H1 (cell line): ENCODE data around the gene NYAP2. TPM values are rescaled to one million over a fixed set of nuclear protein-coding genes. Genes with fewer than 3 reads are reported as not detected.

Experiments used
- CTCF ChIA-PET: fragments of 300-600 bp; sonication (Branson Sonifier 250); formaldehyde crosslinking; loops from one replicate; lab custom pipeline; 2021; ENCODE audit not compliant: partially characterized antibody; lab: Charles Lee
- POLR2A ChIA-PET: fragments of 300-600 bp; sonication (Branson Sonifier 250); formaldehyde crosslinking; loops from one replicate; lab custom pipeline; 2021; ENCODE audit warnings: inconsistent platforms; ENCODE audit not compliant: partially characterized antibody; lab: Charles Lee
- DNase-seq, 2 experiments: peaks; one replicate each; pipeline versions ENCODE4 v3.0.0 to v3.0.0-alpha.2; 2010 to 2022; ENCODE audit warnings: low spot score in 2 of 2, low read depth in 1 of 2, mixed read lengths in 1 of 2
- FAIRE-seq: peaks from 2 replicates; lab custom pipeline; 2011; peaks lifted over from hg19 to GRCh38; lab: Jason Lieb, UNC
- H2AFZ ChIP-seq: 2 replicates; pipeline ENCODE4 v1.8.1; 2012; ENCODE audit warnings: low read length, inconsistent platforms
- H2AK5ac ChIP-seq: 2 replicates; pipeline ENCODE4 v1.6.1; 2013; ENCODE audit warnings: low read depth, low read length
- H2BK120ac ChIP-seq: replicated peaks from 2 replicates; pipeline ENCODE3; 2013; ENCODE audit warnings: low read depth, low read length, inconsistent platforms
- H2BK12ac ChIP-seq: 2 replicates; pipeline ENCODE4 v1.6.1; 2013; ENCODE audit warnings: low read depth, low read length
- H2BK15ac ChIP-seq: 2 replicates; pipeline ENCODE4 v1.6.1; 2013; ENCODE audit warnings: low read length
- H2BK20ac ChIP-seq: 2 replicates; pipeline ENCODE4 v1.6.1; 2013; ENCODE audit warnings: low read length
- H2BK5ac ChIP-seq: 2 replicates; pipeline ENCODE4 v1.6.1; 2013; ENCODE audit warnings: low read depth, low read length
- H3K14ac ChIP-seq: 2 replicates; pipeline ENCODE4 v1.6.1; 2013; ENCODE audit warnings: inconsistent platforms; ENCODE audit not compliant: insufficient read length
- H3K18ac ChIP-seq: 2 replicates; pipeline ENCODE4 v1.6.1; 2013; ENCODE audit warnings: low read length; ENCODE audit errors: extremely low read depth
- H3K23ac ChIP-seq: 2 replicates; pipeline ENCODE4 v1.6.1; 2013; ENCODE audit warnings: inconsistent platforms; ENCODE audit not compliant: insufficient read length
- H3K23me2 ChIP-seq: 2 replicates; pipeline ENCODE4 v1.6.1; 2013; ENCODE audit warnings: low read depth, low read length
- H3K27ac ChIP-seq: 2 replicates; pipeline ENCODE4 v1.6.1; 2011; ENCODE audit warnings: low read depth, low read length, inconsistent platforms
- H3K27me3 ChIP-seq, 4 experiments: replicated peaks in 1 of 4; 1 replicate in 1 of 4; 2 replicates in 3 of 4; pipeline versions ENCODE4 v1.6.1 to v1.8.1; 2011 to 2013; ENCODE audit warnings: low read length in 3 of 4, mild to moderate bottlenecking in 3 of 4, inconsistent platforms in 2 of 4, mixed read lengths in 2 of 4, moderate library complexity in 1 of 4; ENCODE audit not compliant: control insufficient read depth in 3 of 4, insufficient read depth in 3 of 4; ENCODE audit errors: extremely low read depth in 1 of 4
- H3K36me3 ChIP-seq, 4 experiments: 2 replicates each; pipeline versions ENCODE4 v1.6.1 to v1.8.1; 2011 to 2013; ENCODE audit warnings: mild to moderate bottlenecking in 4 of 4, low read length in 3 of 4, moderate library complexity in 2 of 4, control low read depth in 1 of 4, inconsistent platforms in 1 of 4; ENCODE audit not compliant: insufficient read depth in 4 of 4, control insufficient read depth in 2 of 4
- H3K4ac ChIP-seq: replicated peaks from 2 replicates; pipeline ENCODE3; 2013; ENCODE audit warnings: low read length, low read depth, mixed read lengths, inconsistent platforms; ENCODE audit not compliant: insufficient read length
- H3K4me1 ChIP-seq, 4 experiments: replicated peaks in 1 of 4; 1 replicate in 1 of 4; 2 replicates in 3 of 4; pipeline versions ENCODE4 v1.6.1 to v1.8.1; 2011 to 2013; ENCODE audit warnings: low read length in 3 of 4, inconsistent platforms in 2 of 4, mixed read lengths in 1 of 4; ENCODE audit not compliant: insufficient read depth in 4 of 4, control insufficient read depth in 3 of 4
- H3K4me2 ChIP-seq, 2 experiments: 2 replicates each; pipeline versions ENCODE4 v1.6.1 to v1.8.1; 2011 to 2013; ENCODE audit warnings: low read depth in 2 of 2, low read length in 2 of 2, control low read depth in 1 of 2, inconsistent platforms in 1 of 2, mild to moderate bottlenecking in 1 of 2; ENCODE audit not compliant: insufficient read depth in 1 of 2
- H3K4me3 ChIP-seq, 4 experiments: fragments of 200-600, 300-600 bp in 1 of 4; sonication (generic), shearing (Covaris generic), sonication (Bioruptor Twin) in 1 of 4; 2 replicates each; pipeline versions ENCODE4 v1.5.1 to v1.8.1; 2011 to 2016; ENCODE audit warnings: low read length in 4 of 4, low read depth in 3 of 4, control low read depth in 2 of 4, inconsistent platforms in 2 of 4, mild to moderate bottlenecking in 2 of 4, mixed read lengths in 1 of 4, moderate library complexity in 1 of 4; ENCODE audit not compliant: insufficient read depth in 2 of 4; ENCODE audit errors: extremely low read depth in 1 of 4
- H3K56ac ChIP-seq: replicated peaks from 2 replicates; pipeline ENCODE3; 2013; ENCODE audit warnings: low read depth, mild to moderate bottlenecking, mixed read lengths, low read length, inconsistent platforms; ENCODE audit not compliant: insufficient read length
- H3K79me1 ChIP-seq: 2 replicates; pipeline ENCODE4 v1.6.1; 2013; ENCODE audit warnings: low read depth, low read length, control low read depth
- H3K79me2 ChIP-seq, 2 experiments: 2 replicates each; pipeline versions ENCODE4 v1.6.1 to v1.8.1; 2012 to 2013; ENCODE audit warnings: low read length in 2 of 2, mild to moderate bottlenecking in 2 of 2, inconsistent platforms in 1 of 2; ENCODE audit not compliant: insufficient read depth in 2 of 2, control insufficient read depth in 1 of 2
- H3K9ac ChIP-seq, 4 experiments: replicated peaks in 1 of 4; 1 replicate in 1 of 4; 2 replicates in 3 of 4; pipeline versions ENCODE4 v1.6.1 to v1.8.1; 2011 to 2013; ENCODE audit warnings: low read depth in 3 of 4, low read length in 3 of 4, control low read depth in 2 of 4, mild to moderate bottlenecking in 2 of 4, moderate library complexity in 2 of 4, inconsistent platforms in 1 of 4; ENCODE audit errors: extremely low read depth in 1 of 4
- H3K9me3 ChIP-seq, 2 experiments: 2 replicates each; pipeline versions ENCODE4 v1.6.1 to v1.8.1; 2012 to 2013; ENCODE audit warnings: mild to moderate bottlenecking in 2 of 2, moderate library complexity in 2 of 2, control low read depth in 1 of 2, inconsistent platforms in 1 of 2, low read depth in 1 of 2, low read length in 1 of 2, mixed read lengths in 1 of 2; ENCODE audit not compliant: insufficient read depth in 2 of 2
- H4K20me1 ChIP-seq, 2 experiments: replicated peaks in 1 of 2; 2 replicates each; pipeline versions ENCODE3 to v1.8.1; 2011 to 2013; ENCODE audit warnings: inconsistent platforms in 2 of 2, low read length in 2 of 2, mild to moderate bottlenecking in 1 of 2; ENCODE audit not compliant: insufficient read depth in 2 of 2, control insufficient read depth in 1 of 2
- H4K5ac ChIP-seq: 2 replicates; pipeline ENCODE4 v1.6.1; 2013; ENCODE audit warnings: low read length, low read depth, mixed read lengths, inconsistent platforms; ENCODE audit not compliant: insufficient read length
- H4K8ac ChIP-seq: 2 replicates; pipeline ENCODE4 v1.8.0; 2013; ENCODE audit warnings: mild to moderate bottlenecking, moderate library complexity, low read length, inconsistent platforms; ENCODE audit not compliant: insufficient read depth; ENCODE audit errors: extremely low read depth
- H4K91ac ChIP-seq: replicated peaks from 2 replicates; pipeline ENCODE3; 2013; ENCODE audit warnings: low read length, mixed read lengths, inconsistent platforms; ENCODE audit not compliant: insufficient read length
- BACH1 ChIP-seq: IDR thresholded peaks from 2 replicates; pipeline ENCODE4 v1.6.1; 2012; ENCODE audit warnings: low read length, improper control_type of control experiment
- EGR1 ChIP-seq: IDR thresholded peaks from 2 replicates; pipeline ENCODE4 v1.6.1; 2011; ENCODE audit warnings: low read depth, low read length, borderline replicate concordance
- EZH2 ChIP-seq: fragments of 200-600 bp; sonication (generic); IDR thresholded peaks from 2 replicates; pipeline ENCODE4 v1.7.1; 2012; ENCODE audit warnings: low read depth, mild to moderate bottlenecking, moderate library complexity, low read length, inconsistent platforms; ENCODE audit not compliant: severe bottlenecking
- HDAC6 ChIP-seq: IDR thresholded peaks from one replicate; pipeline ENCODE4 v1.7.1; 2012; ENCODE audit warnings: low read depth, mild to moderate bottlenecking, inconsistent platforms, low read length, moderate library complexity
- KDM1A ChIP-seq: fragments of 200-600, 300-600 bp; sonication (generic); IDR thresholded peaks from 2 replicates; pipeline ENCODE4 v1.7.1; 2016; ENCODE audit warnings: mild to moderate bottlenecking, low read length, borderline replicate concordance
- POLR2A ChIP-seq, 2 experiments: IDR thresholded peaks; 1 replicate in 1 of 2; 2 replicates in 1 of 2; pipeline ENCODE4 v1.6.1; 2011; ENCODE audit warnings: low read depth in 2 of 2, low read length in 2 of 2, mild to moderate bottlenecking in 2 of 2; ENCODE audit errors: control extremely low read depth in 1 of 2
- RBBP5 ChIP-seq: IDR thresholded peaks from 2 replicates; pipeline ENCODE4 v1.7.1; 2012; ENCODE audit warnings: low read depth, mild to moderate bottlenecking, inconsistent platforms, low read length, moderate library complexity, borderline replicate concordance
- RFX5 ChIP-seq: IDR thresholded peaks from 2 replicates; pipeline ENCODE4 v1.6.1; 2011; ENCODE audit warnings: low read depth, low read length, improper control_type of control experiment, borderline replicate concordance
- RXRA ChIP-seq: IDR thresholded peaks from 2 replicates; pipeline ENCODE4 v1.6.1; 2011; ENCODE audit warnings: low read depth, mild to moderate bottlenecking, low read length, moderate library complexity; ENCODE audit not compliant: insufficient read depth
- SIRT6 ChIP-seq: IDR thresholded peaks from one replicate; pipeline ENCODE4 v1.7.1; 2012; ENCODE audit warnings: low read length, inconsistent platforms
- WGBS, 2 experiments: shearing (Covaris generic) in 1 of 2; methylation state at CpG; one replicate each; pipeline versions ENCODE4 v1.1.6 to v1.1.7; 2013 to 2015; ENCODE audit warnings: low lambda C conversion rate in 2 of 2, mixed read lengths in 2 of 2, inconsistent platforms in 1 of 2, low coverage in 1 of 2, missing lambda C conversion rate in 1 of 2; ENCODE audit not compliant: insufficient replicate concordance in 2 of 2, insufficient coverage in 1 of 2, insufficient read length in 1 of 2; ENCODE audit errors: extremely low coverage in 1 of 2, missing lambda C conversion rate in 1 of 2; 5-methylcytosine and 5-hydroxymethylcytosine counted together
- polyA plus RNA-seq, 7 experiments: library from polyadenylated mRNA; depleted of rRNA in 3 of 7; stranded (reverse) in 5 of 7; unstranded in 2 of 7; fragments of >200 nt in 5 of 7; fragments of 200-250 nt in 2 of 7; gene quantifications; 1 replicate in 5 of 7; 2 replicates in 1 of 7; 4 replicates in 1 of 7; pipeline versions ENCODE4 v1.2.1 to v1.2.3, GENCODE V29; 2011 to 2013; ENCODE audit warnings: missing spikeins in 2 of 7, mixed read lengths in 2 of 7
- total RNA-seq: library from RNA; stranded (reverse); fragmentation: NEBNext Ultra II Directional; extraction: Animal tissue kit (Norgen Biotek cat#: 25700); gene quantifications from 2 replicates; pipeline ENCODE4 v1.2.1, GENCODE V29; 2021
- TF ChIP-seq, protein P1 (sequence below): IDR thresholded peaks from 2 replicates; pipeline ENCODE4 v1.6.1; 2011; ENCODE audit warnings: low read depth, mild to moderate bottlenecking, low read length; ENCODE audit not compliant: insufficient read depth

Gene NYAP2
- total and polyA plus RNA-seq, 2 of the 8 experiments (the other 6 are each of a cell fraction or from before 2014, with no cell fraction given): not detected

DNA sequence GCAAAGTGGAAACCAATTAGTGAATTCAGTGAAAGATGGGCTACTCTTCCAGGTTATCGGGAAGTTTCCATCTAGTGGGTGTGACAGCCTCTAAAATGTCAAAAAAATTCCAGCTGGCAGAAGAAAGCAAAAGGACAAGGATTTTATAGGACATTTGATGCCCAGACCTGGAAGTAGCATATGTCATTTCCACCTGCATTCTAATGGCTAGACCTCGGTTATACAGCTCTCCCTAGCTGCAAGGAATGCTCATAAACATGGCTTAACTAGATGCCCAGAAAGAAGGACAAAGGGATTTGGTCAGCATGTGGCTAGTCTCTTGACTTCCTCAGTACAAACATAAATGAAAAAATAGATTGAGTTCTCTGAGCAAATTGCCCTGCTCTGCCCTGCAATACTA, 215.4 kb downstream of the NYAP2 start:
- Histone ChIP-seq H2BK120ac (no peak overlapping the region), H2BK5ac (no peak overlapping the region), H3K4me3 (no peak overlapping the region), H3K14ac (no peak overlapping the region), H2AFZ (no peak overlapping the region), H3K79me2 (no peaks in the 10 kb centered on the region), H3K23me2 (no peaks in the 10 kb centered on the region), H2BK20ac (no peak overlapping the region), H4K5ac (no peak overlapping the region), H4K8ac (no peak overlapping the region), H2BK15ac (no peak overlapping the region), H2BK12ac (no peak overlapping the region), H3K9me3 (no peaks in the 10 kb centered on the region), H3K27ac (no peak overlapping the region), H3K36me3 (no peaks in the 10 kb centered on the region), H4K91ac (no peak overlapping the region), H3K18ac (no peak overlapping the region), H3K27me3 (peaks cover 0 to 3% (median 0%) of the 10 kb centered on the region in 4 experiments; a peak in 1 of 7 replicates), H3K4me2 (no peak overlapping the region), H3K56ac (no peak overlapping the region), H3K9ac (no peak overlapping the region), H3K79me1 (no peaks in the 10 kb centered on the region), H3K4ac (no peak overlapping the region), H4K20me1 (no peaks in the 10 kb centered on the region), H3K4me1 (no peaks in the 10 kb centered on the region), H2AK5ac (no peak overlapping the region), H3K23ac (no peak overlapping the region)
- CTCF ChIA-PET: interaction anchor here (1.6 kb wide), 1 partner anchor 332 kb away, joined by 4 read pairs; no protein-coding TSS in a partner anchor
- no peak for TF ChIP-seq KDM1A
- no peak for TF ChIP-seq SIRT6
- TF ChIP-seq BACH1: no peak
- TF ChIP-seq POLR2A (IDR thresholded peaks at IDR 0.05; ENCODE audit: control extremely low read depth in 1 of 2, low read depth in 2 of 2, low read length in 2 of 2): no peak
- no peak for TF ChIP-seq RXRA
- TF ChIP-seq RBBP5: no peak
- TF ChIP-seq RFX5: no peak
- no peak for TF ChIP-seq EZH2
- TF ChIP-seq, protein P1, sequence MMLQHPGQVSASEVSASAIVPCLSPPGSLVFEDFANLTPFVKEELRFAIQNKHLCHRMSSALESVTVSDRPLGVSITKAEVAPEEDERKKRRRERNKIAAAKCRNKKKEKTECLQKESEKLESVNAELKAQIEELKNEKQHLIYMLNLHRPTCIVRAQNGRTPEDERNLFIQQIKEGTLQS: no peak
- TF ChIP-seq EGR1: no peak
- TF ChIP-seq HDAC6: no peak
- DNase-seq (no peak), FAIRE-seq (no peak)
- WGBS, 2 experiments: 93% methylated on average over 2 of the region's 2 CpGs; no CpG with 5 or more reads in 1 of the 2 experiments
- POLR2A ChIA-PET: no interaction called here
